GM12878 (cell line): ENCODE results near the gene KRT81. TPM values are rescaled to one million over a fixed set of nuclear protein-coding genes. Genes with fewer than 3 reads are reported as not detected.
A peak's percentile ranks its signal among the peaks of the same experiment; 100 is the strongest.

Experiments
- ATAC-seq: fragments of 200-7000 bp; cut with Tn5 transposase; 3 replicates; pipeline ENCODE4 v1.9.1; 2020; ENCODE audit warnings: mild to moderate bottlenecking, moderate library complexity
- BruUV-seq: library from RNA; stranded (reverse); fragments of 400-500 nt; replicated peaks from 2 replicates; lab custom pipeline; 2021; lab: Mats Ljungman, UMichigan
- CTCF ChIA-PET: fragments of 300-600 bp; sonication (Branson Sonifier 250); formaldehyde crosslinking; extraction: SDS; loops from one replicate; lab custom pipeline; 2021; ENCODE audit warnings: inconsistent platforms; lab: Yijun Ruan, JAX
- POLR2A ChIA-PET: fragments of 350-600 bp; formaldehyde crosslinking; extraction: SDS; loops from one replicate; lab custom pipeline; 2021; ENCODE audit warnings: inconsistent platforms; lab: Charles Lee
- RAD21 ChIA-PET: fragments of 300-600 bp; sonication (Branson Sonifier 250); formaldehyde crosslinking; loops from one replicate; lab custom pipeline; 2023; ENCODE audit warnings: antibody characterized with exemption; ENCODE audit not compliant: unreplicated experiment; lab: Charles Lee
- SMC1A ChIA-PET: fragments of 300-600 bp; sonication (Branson Sonifier 250); formaldehyde crosslinking; loops from one replicate; lab custom pipeline; 2023; ENCODE audit not compliant: unreplicated experiment, uncharacterized antibody; lab: Charles Lee
- DNase-seq: peaks from one replicate; pipeline ENCODE4 v3.0.0-alpha.2; 2011; ENCODE audit warnings: low read depth, low spot score
- FAIRE-seq: peaks from 3 replicates; lab custom pipeline; 2011; peaks lifted over from hg19 to GRCh38; lab: Jason Lieb, UNC
- H2AFZ ChIP-seq: 2 replicates; pipeline ENCODE4 v1.6.0; 2011; ENCODE audit warnings: low read depth, low read length, control low read depth; ENCODE audit not compliant: control insufficient read depth
- H3K27ac ChIP-seq: 2 replicates; pipeline ENCODE4 v1.5.1; 2011; ENCODE audit warnings: control low read depth; ENCODE audit not compliant: control insufficient read depth, insufficient read depth
- H3K27me3 ChIP-seq, 2 experiments: replicated peaks in 1 of 2; 2 replicates each; pipeline versions ENCODE4 v1.6.0 to v1.6.1; 2011; ENCODE audit warnings: low read length in 1 of 2; ENCODE audit not compliant: control insufficient read depth in 2 of 2, insufficient read depth in 2 of 2
- H3K36me3 ChIP-seq, 2 experiments: 2 replicates each; pipeline ENCODE4 v1.5.1; 2011; ENCODE audit warnings: low read length in 1 of 2; ENCODE audit not compliant: control insufficient read depth in 2 of 2, insufficient read depth in 2 of 2
- H3K4me1 ChIP-seq: 2 replicates; pipeline ENCODE4 v1.6.1; 2011; ENCODE audit warnings: mild to moderate bottlenecking, low read length, moderate library complexity, mixed read lengths; ENCODE audit not compliant: control insufficient read depth, insufficient read depth
- H3K4me2 ChIP-seq: 2 replicates; pipeline ENCODE4 v1.6.0; 2011; ENCODE audit warnings: control low read depth; ENCODE audit not compliant: control insufficient read depth, insufficient read depth
- H3K4me3 ChIP-seq: fragments of 200-600 bp; sonication (generic); 2 replicates; pipeline ENCODE4 v1.5.1; 2016
- H3K79me2 ChIP-seq: 2 replicates; pipeline ENCODE4 v1.6.0; 2011; ENCODE audit warnings: low read length; ENCODE audit not compliant: control insufficient read depth, insufficient read depth
- H3K9ac ChIP-seq: 2 replicates; pipeline ENCODE4 v1.8.0; 2011; ENCODE audit warnings: low read length, control low read depth, mixed read lengths; ENCODE audit not compliant: control insufficient read depth, insufficient read depth
- H3K9me3 ChIP-seq: replicated peaks from 3 replicates; pipeline ENCODE4 v1.5.1; 2011; ENCODE audit warnings: mild to moderate bottlenecking, low read length; ENCODE audit not compliant: control insufficient read depth, insufficient read depth
- H4K20me1 ChIP-seq: 2 replicates; pipeline ENCODE4 v1.6.0; 2011; ENCODE audit not compliant: control insufficient read depth, insufficient read depth
- PAX8 ChIP-seq: fragments of 450-650 bp; IDR thresholded peaks from 2 replicates; pipeline ENCODE4 v1.6.1; 2017; ENCODE audit warnings: mild to moderate bottlenecking, moderate library complexity
- RUNX3 ChIP-seq: IDR thresholded peaks from 2 replicates; pipeline ENCODE4 v1.6.1; 2012; ENCODE audit warnings: low read length, inconsistent platforms
- STAT3 ChIP-seq: IDR thresholded peaks from 2 replicates; pipeline ENCODE4 v1.6.1; 2011; ENCODE audit warnings: low read depth, low read length, improper control_type of control experiment
- WGBS: methylation state at CpG from one replicate; pipeline ENCODE4 v1.1.6; 2016; ENCODE audit warnings: low lambda C conversion rate; ENCODE audit not compliant: insufficient replicate concordance, insufficient coverage; ENCODE audit errors: missing lambda C conversion rate; 5-methylcytosine and 5-hydroxymethylcytosine counted together
- in situ Hi-C: fragments of 300-500 bp; cut with MboI; formaldehyde crosslinking; loops from 9 replicates; pipeline ENCODE4 v1.14.3; 2018; ENCODE audit warnings: mixed read lengths
- intact Hi-C: fragments of 100-400 bp; cut with micrococcal nuclease; formaldehyde crosslinking; loops from one replicate; pipeline ENCODE4 v1.14.2; 2022; ENCODE audit not compliant: unreplicated experiment
- polyA plus RNA-seq, 11 experiments: library from polyadenylated mRNA; depleted of rRNA in 4 of 11; unstranded in 6 of 11; stranded (reverse) in 5 of 11; fragments of >200 nt; fragmentation: Nextera tagmentation in 4 of 11; fragmentation: Illumina TruSeq in 1 of 11; extraction: Ambion mirVana in 4 of 11; extraction: Trizol in 1 of 11; gene quantifications; 1 replicate in 1 of 11; 2 replicates in 10 of 11; pipeline versions ENCODE4 v1.2.1 to v1.2.3, GENCODE V29; 2011 to 2016; ENCODE audit warnings: inconsistent platforms in 2 of 11, missing spikeins in 2 of 11, low read depth in 1 of 11
- total RNA-seq, 4 experiments: library from RNA; depleted of rRNA in 3 of 4; stranded (reverse); fragments of >200 nt in 3 of 4; fragmentation: Illumina TruSeq in 1 of 4; extraction: Trizol in 1 of 4; gene quantifications; 2 replicates each; pipeline versions ENCODE4 v1.2.1 to v1.2.3, GENCODE V29; 2013 to 2021

The KRT81 gene
- total and polyA plus RNA-seq, 10 of the 15 experiments (the other 5 are each of a cell fraction or from before 2014, with no cell fraction given): 0.05 to 0.15 TPM; not detected in 8

GRCh38 chr12:52246720-52247621 lies 44.4 kb downstream of the KRT81 start:
- ChIA-PET CTCF (interaction anchor here (5.1 kb wide), 1 partner anchor 32 kb away, joined by 42 read pairs; no protein-coding TSS in a partner anchor), RAD21 (interaction anchor here (1.1 to 1.9 kb wide), 3 partner anchors 32 to 222 kb away, joined by 3 to 8 read pairs (median 7); no protein-coding TSS in a partner anchor), POLR2A (no interaction called here), SMC1A (interaction anchor here (1.1 to 1.3 kb wide), 2 partner anchors 10 to 32 kb away, joined by 3 to 4 read pairs; no protein-coding TSS in a partner anchor)
- in situ Hi-C loops: no loop called here
- TF ChIP-seq STAT3 (no peak), RUNX3 (peak; percentile 30), PAX8 (no peak)
- Histone ChIP-seq H3K4me3 (peak overlapping the region; percentile 50; the same call in 1 of the 2 replicates), H3K4me2 (peak overlapping the region; percentile 64), H3K27me3 (no peaks in the 10 kb centered on the region; a peak in 1 of 4 replicates), H3K27ac (peak overlapping the region; percentile 25; the same call in 1 of the 2 replicates), H3K9ac (peak overlapping the region; percentile 44; the same call in 1 of the 2 replicates), H3K4me1 (peaks cover 22% of the 10 kb centered on the region), H2AFZ (peak overlapping the region; percentile 23), H3K36me3 (no peaks in the 10 kb centered on the region), H3K79me2 (no peaks in the 10 kb centered on the region; the same call in 1 of the 2 replicates), H4K20me1 (no peaks in the 10 kb centered on the region), H3K9me3 (no peaks in the 10 kb centered on the region)
- 34% methylated on average over 10 of the region's 10 CpGs for WGBS
- intact Hi-C loops: no loop called here
- BruUV-seq: no TSS peak
- peak; percentile 52 for FAIRE-seq
- DNase-seq: no peak
- peak; percentile 7; the same call in 1 of the 3 replicates for ATAC-seq
